ENCODE measurements around the gene MZF1.
"Not testable (repeated sequence)": the region's sequence is repeated elsewhere in the genome, so short reads cannot be mapped to it uniquely, and the experiment has no call there.

The MZF1 gene

GRCh38 chr19:58572818-58573657 lies at the start of gene MZF1:
Gene MZF1, minus strand, starts transcription at chr19:58573335. Its CDS starts 1,946 bp downstream, at chr19:58571389.
- peak; percentile 100 for DNase-seq (ENCODE audit: low read depth, low spot score)

GRCh38 chr19:58607213-58607612 lies 34.1 kb upstream of the MZF1 start:
- not testable (repeated sequence) for DNase-seq (ENCODE audit: low read depth, low spot score)

GRCh38 chr19:58606251-58606896 lies 33.2 kb upstream of the MZF1 start:
- DNase-seq (ENCODE audit: low read depth, low spot score) = not testable (repeated sequence)

- DNase-seq (ENCODE audit: low read depth, low spot score) = no peak
Measured at GRCh38 chr19:58586133-58586765, 13.1 kb upstream of the MZF1 start.

- no peak for DNase-seq (ENCODE audit: low read depth, low spot score)
Measured at GRCh38 chr19:58585442-58586132, 12.5 kb upstream of the MZF1 start.

- no peak for DNase-seq (ENCODE audit: low read depth, low spot score)
Measured at GRCh38 chr19:58584498-58585441, 11.6 kb upstream of the MZF1 start.

GRCh38 chr19:58582985-58583384 lies 9.8 kb upstream of the MZF1 start:
- no peak for DNase-seq (ENCODE audit: low read depth, low spot score)

- DNase-seq (ENCODE audit: low read depth, low spot score) = peak; percentile 98
Measured at GRCh38 chr19:58581227-58582141, 8.3 kb upstream of the MZF1 start.

- DNase-seq (ENCODE audit: low read depth, low spot score) = no peak
Measured at GRCh38 chr19:58579473-58580142, 6.5 kb upstream of the MZF1 start.

GRCh38 chr19:58578012-58578925 lies 5.1 kb upstream of the MZF1 start:
- no peak for DNase-seq (ENCODE audit: low read depth, low spot score)

- not testable (repeated sequence) for DNase-seq (ENCODE audit: low read depth, low spot score)
Measured at GRCh38 chr19:58577581-58577980, 4.4 kb upstream of the MZF1 start.

GRCh38 chr19:58575183-58576041 lies 2.3 kb upstream of the MZF1 start:
- peak; percentile 97 for DNase-seq (ENCODE audit: low read depth, low spot score)

- DNase-seq (ENCODE audit: low read depth, low spot score) = no peak
Measured at GRCh38 chr19:58573658-58574164, 576 bp upstream of the MZF1 start.

- DNase-seq (ENCODE audit: low read depth, low spot score) = no peak
Measured at GRCh38 chr19:58572026-58572817, 913 bp downstream of the MZF1 start.

- DNase-seq (ENCODE audit: low read depth, low spot score) = no peak
Measured at GRCh38 chr19:58571575-58571947, 1.6 kb downstream of the MZF1 start.
